ENCODE measurements around the gene FILIP1L. TPM values are rescaled to one million over a fixed set of nuclear protein-coding genes. Genes with fewer than 3 reads are reported as not detected.

FILIP1L gene
- total RNA-seq, 1 experiment from 2014 or later, result not detected

DNA sequence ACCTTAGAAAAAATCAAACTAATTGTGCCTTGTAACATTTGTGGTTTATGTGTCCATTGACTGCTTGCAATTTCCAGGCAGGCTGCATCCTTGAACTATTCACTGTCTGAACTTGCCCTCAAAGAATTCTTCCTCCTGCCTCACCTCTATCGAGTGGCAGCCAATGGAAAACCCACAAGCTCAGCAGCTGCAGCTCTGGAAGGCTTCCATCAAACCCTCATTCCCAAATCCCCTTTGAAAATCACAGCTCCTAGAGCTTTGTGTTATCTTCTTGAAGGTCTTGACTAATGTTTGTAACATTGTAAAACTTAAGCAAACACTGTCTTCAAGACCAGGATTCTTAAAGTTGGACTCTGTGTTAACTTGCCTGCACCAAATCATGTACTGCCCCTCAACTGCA lies 81.1 kb downstream of the FILIP1L start:
- no peak for DNase-seq (ENCODE audit: low read depth, low spot score)
- in situ Hi-C loops (cut with HindIII; ENCODE audit: low pct_unique_long_range_greater_than_20kb, low sequenced_read_pairs), result no loop called here

DNA sequence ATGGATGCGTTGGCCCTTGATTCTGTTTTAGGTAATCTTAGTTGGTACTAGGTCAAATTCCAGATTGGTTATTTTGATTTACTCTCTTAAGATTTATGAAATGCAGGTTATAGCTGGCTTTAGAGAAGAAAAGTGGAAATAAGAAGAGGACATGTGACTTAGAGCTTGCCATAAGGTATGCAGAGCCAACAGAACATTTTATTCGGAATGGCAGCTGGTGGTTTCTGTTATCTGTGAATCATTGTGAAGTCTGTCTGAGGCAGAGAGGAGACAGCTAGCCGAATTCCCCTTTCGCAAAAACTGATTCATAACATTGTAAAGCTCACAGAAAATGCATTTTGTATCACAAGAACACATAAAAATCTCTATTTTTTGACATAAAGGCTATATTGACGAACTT lies 82.1 kb downstream of the FILIP1L start:
- DNase-seq (ENCODE audit: low read depth, low spot score), result no peak
- in situ Hi-C loops (cut with HindIII; ENCODE audit: low pct_unique_long_range_greater_than_20kb, low sequenced_read_pairs), result no loop called here

DNA sequence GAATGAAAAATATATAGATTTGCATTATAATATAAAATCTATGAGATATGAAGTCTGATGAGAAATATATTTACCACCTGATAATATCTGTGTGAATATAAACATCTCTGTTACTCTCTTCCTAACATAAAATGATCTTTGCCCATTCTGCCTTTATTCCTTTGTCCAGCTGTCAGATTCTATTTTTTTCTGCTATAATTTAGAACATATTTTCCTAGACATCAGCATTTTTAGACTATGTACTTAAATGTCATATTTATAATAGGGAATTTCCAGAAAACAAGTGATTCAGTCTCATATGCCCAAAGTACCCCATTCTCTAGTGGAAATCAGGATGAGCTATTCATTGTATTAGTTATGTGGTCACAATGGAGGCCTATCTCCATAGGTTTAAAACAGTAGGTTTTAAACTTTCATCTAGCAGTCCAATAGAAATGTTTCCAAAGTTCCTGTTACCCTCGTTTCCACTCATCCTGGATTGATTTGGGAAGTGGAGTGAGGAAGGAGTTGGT lies 83.3 kb downstream of the FILIP1L start:
- no peak for DNase-seq (ENCODE audit: low read depth, low spot score)
- in situ Hi-C loops (cut with HindIII; ENCODE audit: low pct_unique_long_range_greater_than_20kb, low sequenced_read_pairs), result no loop called here

DNA sequence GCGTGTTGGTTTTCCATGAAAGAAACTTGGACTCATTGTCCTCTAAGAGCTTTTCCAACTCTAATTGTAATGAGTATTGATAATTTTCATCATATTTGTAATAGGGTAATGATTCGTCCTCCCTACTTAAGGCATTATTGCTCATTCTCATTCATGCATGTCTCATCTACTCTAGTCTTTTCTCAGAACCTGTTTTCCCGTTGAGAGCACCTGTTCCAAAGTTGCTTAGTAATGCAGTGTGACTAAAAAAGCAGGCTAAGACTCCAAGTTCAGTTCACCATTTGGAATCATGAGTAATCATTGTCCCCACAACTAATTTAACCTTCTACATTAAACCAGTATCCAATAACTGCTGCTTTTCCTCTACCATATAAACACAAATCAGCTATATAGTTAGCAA lies 84.0 kb downstream of the FILIP1L start:
- in situ Hi-C loops (cut with HindIII; ENCODE audit: low pct_unique_long_range_greater_than_20kb, low sequenced_read_pairs), result no loop called here
- DNase-seq (ENCODE audit: low read depth, low spot score), result no peak

DNA sequence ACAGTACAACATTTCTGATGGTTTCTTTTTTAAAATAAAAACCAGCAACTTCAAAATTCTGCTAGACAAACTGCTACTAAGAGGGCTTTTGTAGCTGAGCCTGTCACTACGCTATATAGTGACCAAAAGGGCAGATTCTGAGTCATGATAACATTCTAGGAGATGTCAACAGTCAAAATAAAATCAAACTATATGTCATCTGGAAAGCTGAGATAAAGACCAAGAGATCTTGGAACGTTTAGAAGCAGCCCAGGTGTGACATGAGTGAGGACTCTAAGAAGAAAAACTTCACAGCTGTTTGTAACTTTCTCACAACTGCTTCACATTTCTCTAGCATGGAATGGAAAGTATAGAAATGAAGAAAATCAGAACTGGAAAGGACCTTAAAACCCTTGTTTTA lies 84.6 kb downstream of the FILIP1L start:
- no peak for DNase-seq (ENCODE audit: low read depth, low spot score)
- in situ Hi-C loops (cut with HindIII; ENCODE audit: low pct_unique_long_range_greater_than_20kb, low sequenced_read_pairs), result no loop called here

DNA sequence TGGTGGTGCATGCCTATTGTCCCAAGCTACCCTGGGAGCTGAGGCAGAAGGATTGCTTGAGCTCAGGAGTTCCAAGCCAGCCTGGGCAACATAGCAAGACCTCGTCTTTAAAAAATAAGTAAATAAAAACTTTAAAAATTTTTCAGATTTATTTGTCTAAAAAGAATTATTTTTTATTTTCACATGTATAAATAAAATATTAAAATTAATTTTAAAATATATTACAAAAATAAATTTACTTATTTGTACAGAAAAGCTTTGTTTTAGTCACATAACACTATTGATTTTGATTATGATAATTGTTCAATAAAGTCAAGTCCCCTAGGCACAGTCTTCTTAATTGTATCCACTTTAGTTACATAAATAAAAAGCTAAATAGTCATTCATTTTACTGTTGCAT lies 85.2 kb downstream of the FILIP1L start:
- in situ Hi-C loops (cut with HindIII; ENCODE audit: low pct_unique_long_range_greater_than_20kb, low sequenced_read_pairs), result no loop called here
- DNase-seq (ENCODE audit: low read depth, low spot score), result no peak

DNA sequence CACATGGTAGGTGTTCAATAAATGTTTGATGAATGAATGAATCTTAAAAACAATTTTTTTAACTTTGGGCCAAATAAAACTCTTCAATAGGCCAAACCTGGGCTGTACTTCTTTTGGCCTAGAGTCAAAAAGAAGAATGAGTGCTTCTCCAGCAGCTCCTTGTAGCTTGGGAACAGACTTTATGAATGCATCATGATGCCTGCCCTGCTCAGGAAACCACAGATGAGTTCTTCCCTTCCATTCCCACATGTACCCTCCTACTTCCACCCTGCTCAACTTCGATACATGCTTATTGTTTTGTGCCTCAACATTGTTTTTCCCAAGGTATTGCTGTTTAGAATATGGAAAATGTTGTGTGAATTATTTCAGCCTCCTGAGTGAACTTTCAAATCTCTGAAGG lies 87.0 kb downstream of the FILIP1L start:
- no peak for DNase-seq (ENCODE audit: low read depth, low spot score)
- in situ Hi-C loops (cut with HindIII; ENCODE audit: low pct_unique_long_range_greater_than_20kb, low sequenced_read_pairs), result no loop called here

DNA sequence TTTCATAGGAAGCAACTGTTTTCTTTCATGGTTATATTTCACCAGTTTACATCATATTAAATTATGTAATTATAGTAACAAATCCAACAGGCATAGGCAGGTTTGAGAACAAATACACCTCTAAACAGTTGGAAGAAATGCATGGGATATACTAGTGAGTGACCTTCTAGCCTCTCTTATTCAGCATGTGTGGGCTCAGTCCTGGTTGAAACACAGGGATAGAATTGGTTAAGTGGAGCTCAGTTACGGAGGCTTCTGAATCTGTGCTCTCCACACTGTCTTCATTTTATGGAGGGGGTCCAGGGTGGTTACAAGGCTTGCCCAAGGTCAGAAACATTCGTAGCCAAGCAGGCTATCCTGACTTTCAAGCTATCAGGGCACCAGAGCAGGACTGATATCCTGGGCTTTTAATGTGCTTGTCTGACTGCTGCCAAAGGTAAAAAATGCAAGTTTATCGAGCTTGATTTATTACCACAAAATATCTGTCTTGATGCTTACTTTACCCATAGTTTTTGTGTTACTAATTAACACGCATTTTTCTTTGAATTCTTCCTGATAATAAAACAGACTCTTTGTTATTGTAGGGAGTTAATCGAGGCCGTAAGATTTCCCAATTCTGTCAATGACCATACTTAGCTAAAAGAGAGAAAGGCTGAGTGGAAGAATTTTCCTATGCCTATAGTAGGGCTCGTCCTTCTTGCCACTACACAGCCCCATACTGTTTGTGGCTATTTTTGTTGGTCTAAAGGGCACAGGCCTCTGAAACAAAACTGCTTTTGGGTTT lies 89.6 kb downstream of the FILIP1L start:
- in situ Hi-C loops (cut with HindIII; ENCODE audit: low pct_unique_long_range_greater_than_20kb, low sequenced_read_pairs), result no loop called here
- no peak for DNase-seq (ENCODE audit: low read depth, low spot score)

DNA sequence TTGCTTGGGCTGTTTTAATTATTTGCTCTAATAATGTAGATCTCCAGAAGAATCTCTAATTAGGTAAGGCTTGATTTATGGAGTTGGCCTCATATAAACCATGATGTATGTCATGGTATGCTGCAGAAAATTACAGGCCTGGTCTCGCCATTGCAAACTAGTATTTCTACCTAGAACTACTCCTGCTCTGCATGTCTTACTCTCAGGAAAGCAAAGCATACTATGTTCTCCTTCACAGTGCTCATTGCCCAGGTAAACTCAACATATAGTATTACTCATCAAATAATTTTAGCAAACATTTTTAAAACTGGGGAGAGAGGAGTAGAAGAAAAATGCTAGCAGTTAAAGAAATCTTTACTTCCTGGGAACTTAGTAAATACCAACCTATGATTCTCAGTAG lies 90.7 kb downstream of the FILIP1L start:
- in situ Hi-C loops (cut with HindIII; ENCODE audit: low pct_unique_long_range_greater_than_20kb, low sequenced_read_pairs), result no loop called here
- no peak for DNase-seq (ENCODE audit: low read depth, low spot score)

DNA sequence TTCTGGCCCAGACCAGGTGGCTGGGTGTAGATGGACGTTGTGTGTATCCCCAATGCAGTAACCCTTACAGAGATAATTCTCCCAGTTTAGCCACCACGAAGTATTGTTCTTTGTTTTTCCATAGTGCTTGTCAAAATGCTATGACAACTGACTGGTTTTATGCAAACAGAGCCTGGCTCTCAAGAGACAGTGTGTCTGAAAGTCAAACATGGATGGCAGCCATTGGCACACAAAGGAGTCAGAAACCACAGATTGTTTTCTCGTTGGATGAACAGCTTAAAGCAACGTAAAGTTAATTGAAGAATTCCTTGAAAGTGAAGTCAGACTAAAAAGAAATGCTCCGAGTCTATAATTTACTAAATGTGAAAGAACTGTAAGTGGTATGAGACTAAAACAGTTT lies 91.2 kb downstream of the FILIP1L start:
- in situ Hi-C loops (cut with HindIII; ENCODE audit: low pct_unique_long_range_greater_than_20kb, low sequenced_read_pairs), result no loop called here
- no peak for DNase-seq (ENCODE audit: low read depth, low spot score)

DNA sequence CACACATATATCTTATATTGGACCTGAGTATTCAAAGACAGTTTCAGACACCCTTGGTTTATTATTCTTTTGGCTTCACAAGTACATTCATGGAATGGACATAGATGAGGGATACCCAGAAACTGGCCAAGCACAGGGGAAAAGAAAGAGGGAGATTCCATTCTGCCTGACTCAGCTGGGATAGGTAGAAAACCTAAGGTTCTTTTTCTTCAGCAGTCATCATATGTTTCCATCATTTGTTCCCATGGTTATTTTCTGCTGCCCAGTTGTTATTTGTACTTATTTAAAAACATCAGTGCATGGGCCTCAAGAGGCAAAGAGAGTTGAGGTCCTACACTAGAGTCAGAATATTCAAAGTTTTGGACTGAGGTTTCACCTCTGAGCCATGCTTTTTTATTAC lies 91.8 kb downstream of the FILIP1L start:
- no peak for DNase-seq (ENCODE audit: low read depth, low spot score)
- in situ Hi-C loops (cut with HindIII; ENCODE audit: low pct_unique_long_range_greater_than_20kb, low sequenced_read_pairs), result no loop called here

DNA sequence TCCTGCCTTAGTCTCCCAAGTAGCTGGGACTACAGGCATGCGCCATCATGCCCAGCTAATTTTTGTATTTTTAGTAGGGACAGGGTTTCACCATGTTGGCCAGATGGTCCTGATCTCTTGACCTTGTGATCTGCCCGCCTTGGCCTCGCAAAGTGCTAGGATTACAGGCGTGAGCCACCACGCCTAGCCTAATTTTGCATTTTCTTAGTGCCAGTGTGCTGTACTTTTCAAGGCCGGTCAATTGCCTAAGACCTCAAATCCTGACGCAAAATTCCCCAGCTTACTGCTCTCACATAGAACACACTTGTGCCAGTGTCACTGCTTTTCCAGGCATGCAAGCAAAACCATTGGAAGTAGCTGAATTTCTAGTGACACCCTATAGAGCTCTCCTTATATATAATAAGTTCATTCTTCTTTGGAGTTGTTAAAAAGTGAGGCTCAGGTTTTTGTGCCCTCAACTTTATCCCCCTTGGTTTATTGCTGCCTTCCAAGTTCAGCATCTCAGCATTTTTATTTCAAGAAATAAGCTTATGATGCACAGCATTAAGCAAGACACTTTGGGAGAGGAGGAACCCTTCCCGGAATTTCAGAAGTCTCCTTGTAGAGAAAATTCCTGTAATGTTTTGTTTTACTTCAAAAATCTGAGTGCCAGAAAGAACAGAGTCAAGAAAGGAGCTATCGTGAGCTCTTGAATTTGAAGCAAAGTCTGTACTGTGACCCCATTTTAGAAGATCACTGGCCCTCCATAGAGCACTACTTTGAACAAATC lies 93.2 kb downstream of the FILIP1L start:
- no peak for DNase-seq (ENCODE audit: low read depth, low spot score)
- in situ Hi-C loops (cut with HindIII; ENCODE audit: low pct_unique_long_range_greater_than_20kb, low sequenced_read_pairs), result no loop called here

DNA sequence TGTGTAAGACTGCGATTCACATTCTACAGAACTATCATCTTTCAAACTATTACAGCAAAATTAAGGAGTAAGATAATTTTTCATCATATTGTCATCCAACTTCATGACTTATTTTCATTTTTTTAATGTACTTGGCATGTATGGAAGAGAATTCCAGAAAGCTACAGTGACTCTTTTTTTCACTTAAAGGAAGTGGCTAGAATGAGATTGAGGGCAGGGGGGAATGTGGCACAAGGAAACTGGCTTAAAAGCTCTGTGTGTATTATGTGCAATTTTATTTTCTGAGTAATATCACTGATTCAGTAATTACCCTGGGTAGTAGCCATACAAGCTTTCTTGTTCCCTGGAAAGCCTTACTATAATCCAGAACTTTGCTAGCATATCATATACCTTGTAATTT lies 94.6 kb downstream of the FILIP1L start:
- in situ Hi-C loops (cut with HindIII; ENCODE audit: low pct_unique_long_range_greater_than_20kb, low sequenced_read_pairs), result no loop called here

DNA sequence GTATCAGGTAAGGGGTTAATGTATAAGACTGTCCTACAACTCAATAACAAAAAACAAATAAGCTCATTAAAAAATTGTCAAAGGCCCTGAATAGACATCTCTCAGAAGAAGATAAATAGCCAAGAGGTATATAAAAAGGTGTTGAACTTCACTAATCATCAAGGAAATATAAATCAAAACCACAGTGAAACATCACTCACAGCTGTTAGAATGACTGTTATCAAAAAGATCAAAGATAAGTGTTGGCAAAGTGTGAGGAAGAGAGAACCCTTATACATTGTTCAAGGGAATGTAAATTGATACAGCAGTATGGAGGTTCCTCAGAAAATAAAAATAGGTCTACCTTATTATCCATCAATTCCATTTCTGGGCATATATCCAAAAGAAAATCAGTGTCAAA lies 95.5 kb downstream of the FILIP1L start:
- in situ Hi-C loops (cut with HindIII; ENCODE audit: low pct_unique_long_range_greater_than_20kb, low sequenced_read_pairs), result no loop called here
- DNase-seq (ENCODE audit: low read depth, low spot score), result no peak

More for the DNA sequence above, 94.6 kb downstream of the FILIP1L start:
- DNase-seq (ENCODE audit: low read depth, low spot score), result no peak

DNA sequence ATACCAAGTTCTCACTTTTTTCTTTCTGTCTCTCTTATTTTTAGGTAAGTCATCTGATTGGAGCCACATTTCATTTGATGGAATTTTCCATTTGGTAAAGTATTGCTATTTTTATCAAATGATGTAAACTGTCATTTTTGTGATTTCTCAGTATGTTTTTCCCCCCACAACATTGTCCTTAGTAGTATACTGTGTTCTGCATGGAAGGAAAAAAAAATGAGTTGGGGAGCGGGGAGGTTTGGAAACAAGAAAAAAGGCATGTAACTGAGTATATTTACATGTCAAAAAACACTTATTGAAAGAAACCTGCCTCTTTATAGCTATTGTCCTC lies 104.2 kb downstream of the FILIP1L start:
- in situ Hi-C loops (cut with HindIII; ENCODE audit: low pct_unique_long_range_greater_than_20kb, low sequenced_read_pairs), result no loop called here
- DNase-seq (ENCODE audit: low read depth, low spot score), result no peak

DNA sequence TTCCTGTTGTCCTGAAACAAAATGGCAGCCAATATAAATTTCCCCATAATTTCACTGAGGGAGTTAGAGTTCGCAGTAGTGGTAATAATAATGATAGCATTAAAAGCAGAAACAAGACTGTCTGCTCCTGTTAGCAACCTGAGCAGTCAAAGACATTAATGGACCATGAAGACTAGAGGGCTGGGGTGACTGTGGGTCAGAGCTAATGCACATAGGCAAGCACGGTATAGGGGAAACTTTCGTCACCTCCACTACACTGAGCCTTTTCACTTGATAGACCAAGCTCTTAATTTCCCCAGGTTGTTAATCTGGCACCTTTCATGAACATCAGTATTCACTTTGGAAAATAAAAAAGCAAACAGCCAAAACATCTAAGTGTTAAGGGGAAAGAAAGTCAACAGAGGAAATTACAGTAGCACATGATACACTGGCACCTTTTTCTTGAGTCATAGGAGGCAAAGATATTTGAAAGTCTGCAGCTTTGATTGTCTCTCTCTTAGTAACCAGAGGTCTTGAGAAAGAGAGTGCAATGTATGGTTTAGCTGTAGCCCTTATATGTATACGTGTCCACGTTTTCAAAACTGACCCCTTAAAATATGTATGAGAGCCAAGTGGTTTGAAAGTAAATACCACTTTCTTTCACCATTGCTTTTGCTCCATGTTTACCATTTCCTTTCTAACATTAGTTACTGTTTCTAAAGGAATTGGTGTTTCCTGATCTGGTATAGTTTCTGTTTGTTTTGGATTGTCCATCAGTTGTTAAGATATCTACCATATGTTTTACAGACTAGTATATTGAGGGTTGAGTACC lies 104.8 kb downstream of the FILIP1L start:
- in situ Hi-C loops (cut with HindIII; ENCODE audit: low pct_unique_long_range_greater_than_20kb, low sequenced_read_pairs), result no loop called here
- DNase-seq (ENCODE audit: low read depth, low spot score), result no peak

DNA sequence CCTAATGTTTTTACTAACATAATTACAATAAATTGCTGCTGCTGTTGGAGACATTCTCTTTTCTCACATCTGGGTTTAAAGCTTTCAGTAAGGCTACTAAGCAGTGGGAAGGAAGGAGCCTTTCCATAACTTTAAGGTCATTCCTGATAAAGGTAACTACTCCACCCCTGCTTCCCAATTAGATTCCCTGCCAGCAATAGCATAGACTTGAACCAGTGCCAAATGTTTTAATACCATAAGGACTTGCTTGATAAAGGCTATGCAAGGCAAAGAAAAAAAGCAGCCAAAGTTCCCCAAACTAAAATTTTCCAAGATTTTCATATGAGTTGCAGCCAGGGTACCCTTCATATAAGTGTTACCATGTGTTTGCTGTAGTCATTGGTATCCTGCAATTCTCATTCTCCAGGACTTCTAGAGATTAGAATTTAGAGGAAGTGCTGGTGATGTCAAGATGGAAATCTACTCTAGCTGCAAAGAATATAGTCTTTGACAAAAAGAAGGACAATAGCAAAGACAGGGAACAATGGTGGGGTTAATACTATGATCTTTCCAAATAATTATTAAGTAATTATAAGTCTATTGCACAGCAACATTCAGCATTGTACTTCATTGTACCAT lies 106.1 kb downstream of the FILIP1L start:
- in situ Hi-C loops (cut with HindIII; ENCODE audit: low pct_unique_long_range_greater_than_20kb, low sequenced_read_pairs), result no loop called here
- DNase-seq (ENCODE audit: low read depth, low spot score), result no peak

DNA sequence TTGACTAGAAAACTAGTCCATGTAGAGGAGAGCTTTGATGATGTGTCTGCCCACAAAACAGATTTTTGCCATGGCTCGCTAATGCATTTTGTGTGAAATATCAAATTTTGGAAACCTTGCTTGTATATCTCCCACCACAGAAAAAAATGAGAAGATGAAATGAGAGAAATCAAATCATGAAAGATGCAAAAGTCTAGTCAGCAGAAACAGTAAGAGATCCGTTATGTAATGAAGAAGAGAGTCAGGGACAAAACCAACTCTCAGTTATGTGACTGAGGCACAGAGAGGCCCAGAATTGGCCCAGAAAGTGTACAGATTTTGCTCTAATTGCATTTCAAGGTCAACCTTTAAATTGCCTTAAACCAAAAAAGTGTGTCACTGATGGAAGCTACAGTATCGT lies 107.0 kb downstream of the FILIP1L start:
- in situ Hi-C loops (cut with HindIII; ENCODE audit: low pct_unique_long_range_greater_than_20kb, low sequenced_read_pairs), result no loop called here
- DNase-seq (ENCODE audit: low read depth, low spot score), result no peak

Measured in SK-MEL-5 (cell line).